Stimulated activated CD4-positive, alpha-beta T cell treated with anti-CD3 and anti-CD28 coated beads, Interleukin-2, amount 100 ng/mL, for 48 hours (primary cell): ENCODE data around the gene DYNC1H1.
A peak's percentile ranks its signal among the peaks of the same experiment; 100 is the strongest.
"Not testable (repeated sequence)": the region's sequence is repeated elsewhere in the genome, so short reads cannot be mapped to it uniquely, and the experiment has no call there.

Source experiments
- DNase-seq, 2 donors: peaks; one replicate each; pipeline ENCODE4 v3.0.0-alpha.2; 2020

Gene DYNC1H1

GRCh38 chr14:102074415-102074964 is 110.1 kb downstream of the DYNC1H1 start:
- DNase-seq: no peak

- no peak for DNase-seq
Measured at GRCh38 chr14:102075155-102075554, 110.8 kb downstream of the DYNC1H1 start.

GRCh38 chr14:102077382-102077709 is 113.0 kb downstream of the DYNC1H1 start:
- no peak for DNase-seq

- not testable (repeated sequence) for DNase-seq
Measured at GRCh38 chr14:102078361-102078791, 114.0 kb downstream of the DYNC1H1 start.

- no peak for DNase-seq
Measured at GRCh38 chr14:102078831-102079699, 114.7 kb downstream of the DYNC1H1 start.

- DNase-seq: no peak
Measured at GRCh38 chr14:102079700-102079979, 115.3 kb downstream of the DYNC1H1 start.

- DNase-seq: no peak
Measured at GRCh38 chr14:102080183-102081080, 116.1 kb downstream of the DYNC1H1 start.

- no peak for DNase-seq
Measured at GRCh38 chr14:102081231-102082080, 117.1 kb downstream of the DYNC1H1 start.

- DNase-seq: not testable (repeated sequence)
Measured at GRCh38 chr14:102084522-102084921, 120.1 kb downstream of the DYNC1H1 start.

- DNase-seq: no peak
Measured at GRCh38 chr14:102084931-102085330, 120.6 kb downstream of the DYNC1H1 start.

- DNase-seq: no peak
Measured at GRCh38 chr14:102085488-102085887, 121.1 kb downstream of the DYNC1H1 start.

GRCh38 chr14:102085948-102086708 is 121.8 kb downstream of the DYNC1H1 start:
- peak; percentile 44 to 48 for DNase-seq

- DNase-seq: no peak
Measured at GRCh38 chr14:102086709-102086971, 122.3 kb downstream of the DYNC1H1 start.

GRCh38 chr14:102086972-102087761 is 122.8 kb downstream of the DYNC1H1 start, which contains the start of gene HSP90AA1:
Gene HSP90AA1 (minus strand): TSS chr14:102087044. CDS start chr14:102086378, 666 bp downstream.
- DNase-seq: peak; percentile 97 to 99

GRCh38 chr14:102087762-102088011 is 123.3 kb downstream of the DYNC1H1 start:
- DNase-seq: no peak

- DNase-seq: peak; percentile 44 to 53
Measured at GRCh38 chr14:102088012-102088792, 123.8 kb downstream of the DYNC1H1 start.

GRCh38 chr14:102089621-102090343 is 125.4 kb downstream of the DYNC1H1 start:
- no peak for DNase-seq

- no peak for DNase-seq
Measured at GRCh38 chr14:102090713-102091112, 126.3 kb downstream of the DYNC1H1 start.

- DNase-seq: no peak
Measured at GRCh38 chr14:102092806-102093205, 128.4 kb downstream of the DYNC1H1 start.

GRCh38 chr14:102094101-102094500 is 129.7 kb downstream of the DYNC1H1 start:
- no peak for DNase-seq
